Measurements from ENCODE around the gene CLIP1.

DNA sequence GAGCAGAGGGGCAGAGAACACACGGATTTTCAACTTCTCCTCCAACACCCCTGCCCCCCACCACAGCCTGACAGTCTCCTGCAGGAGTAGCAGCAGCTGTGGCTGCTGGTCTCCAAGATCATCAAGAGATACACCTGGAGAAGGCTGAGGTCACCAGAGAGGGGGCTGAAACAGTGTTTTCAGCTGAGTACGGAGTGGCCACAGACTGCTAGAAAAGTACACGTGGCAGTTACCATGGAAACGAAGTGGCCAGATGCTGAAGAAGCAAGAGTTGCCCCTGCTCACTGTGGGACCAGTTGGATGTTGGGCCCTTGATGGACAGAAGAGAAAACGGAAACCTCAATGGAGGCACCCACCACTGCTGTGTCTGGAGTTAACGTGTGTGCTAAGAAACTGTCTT lies 191.7 kb downstream of the CLIP1 start:
- TF ChIP-seq POLR2A (IDR thresholded peaks at IDR 0.05) (no peak), CTCF (IDR thresholded peaks at IDR 0.05) (no peak)

Data from esophagus squamous epithelium (tissue), 4 donors.